Psoas muscle (tissue), 8 donors: ENCODE data around the gene DENND1A. TPM values are rescaled to one million over a fixed set of nuclear protein-coding genes. Genes with fewer than 3 reads are reported as not detected.

Experiments used
- ATAC-seq, 4 donors: fragments of 200-7000 bp; cut with Tn5 transposase; one replicate each; pipeline ENCODE4 v1.9.1; 2020; ENCODE audit warnings: moderate library complexity in 3 of 4, mild to moderate bottlenecking in 2 of 4
- DNase-seq, 2 donors: peaks; one replicate each; pipeline ENCODE4 v3.0.0-alpha.2; 2020
- H3K27ac ChIP-seq: fragments of 200-600 bp; one replicate; pipeline ENCODE4 v1.8.0; 2022
- H3K27me3 ChIP-seq, 3 donors: fragments of 200-600 bp in 1 of 3; one replicate each; pipeline versions ENCODE4 v1.6.1 to v1.8.0; 2013 to 2022; ENCODE audit warnings: low read length in 2 of 3, mild to moderate bottlenecking in 2 of 3, moderate library complexity in 1 of 3; ENCODE audit not compliant: insufficient read depth in 3 of 3
- H3K36me3 ChIP-seq, 2 donors: fragments of 200-600 bp in 1 of 2; one replicate each; pipeline versions ENCODE4 v1.6.1 to v1.8.0; 2013 to 2022; ENCODE audit warnings: low read depth in 1 of 2, mild to moderate bottlenecking in 1 of 2, moderate library complexity in 1 of 2; ENCODE audit not compliant: insufficient read depth in 1 of 2
- H3K4me1 ChIP-seq: fragments of 200-600 bp; one replicate; pipeline ENCODE4 v1.8.0; 2022
- H3K4me3 ChIP-seq: fragments of 200-600 bp; one replicate; pipeline ENCODE4 v1.8.0; 2022; ENCODE audit warnings: mild to moderate bottlenecking
- H3K9me3 ChIP-seq: fragments of 200-600 bp; one replicate; pipeline ENCODE4 v1.8.0; 2022
- CTCF ChIP-seq: fragments of 200-600 bp; IDR thresholded peaks from one replicate; pipeline ENCODE4 v1.8.0; 2022; ENCODE audit warnings: antibody characterized with exemption
- WGBS, 3 donors: extraction: QIAGEN DNeasy Blood & Tissue Kit; methylation state at CpG; one replicate each; pipeline versions ENCODE4 v1.1.6 to v1.1.7; 2013; 5-methylcytosine and 5-hydroxymethylcytosine counted together
- intact Hi-C, 2 donors: fragments of 100-400 bp; cut with DNase I; formaldehyde crosslinking; loops; one replicate each; pipeline versions ENCODE4 v1.11.0 to v1.14.2; 2022
- polyA plus RNA-seq, 3 donors: library from polyadenylated mRNA; stranded (reverse); fragments of 200-250 nt; gene quantifications; one replicate each; pipeline ENCODE4 v1.2.3, GENCODE V29; 2013
- total RNA-seq, 4 donors: library from RNA; stranded (reverse); fragmentation: NEBNext Ultra II Directional in 2 of 4; extraction: Animal tissue kit (Norgen Biotek cat#: 25700) in 2 of 4; gene quantifications; one replicate each; pipeline versions ENCODE4 v1.2.1 to v1.2.4, GENCODE V29; 2021 to 2023
- donor health status: healthy with polysubstance abuse.
- donor health status: DM: no; HTN: no; CAD: no; lungs with moderate emphysema.
- donor health status: Bipolar disorder and iron deficiency.
- donor health status: healthy.
- donor health status: DM: yes; HTN: yes; CAD: no.
- donor health status: DM: no; HTN: no; CAD: no.
- donor health status: DM: no; HTN: no; CAD: no.
- donor health status: DM: yes; HTN: yes; CAD: no.

DENND1A gene
- total and polyA plus RNA-seq, 7 donors = 6.1 to 17.3 (median 13.9) TPM

GRCh38 chr9:123422635-123423310 is 507.2 kb downstream of the DENND1A start:
- Histone ChIP-seq H3K36me3 (peaks cover 0 to 18% of the 10 kb centered on the region in 2 donors), H3K4me1 (no peaks in the 10 kb centered on the region), H3K27me3 (no peaks in the 10 kb centered on the region), H3K27ac (no peak overlapping the region), H3K4me3 (no peak overlapping the region), H3K9me3 (no peaks in the 10 kb centered on the region)
- 90 to 92% (median 92%) methylated on average over 21 of the region's 21 CpGs for WGBS, 3 donors
- ATAC-seq (no peak), DNase-seq (no peak)
- intact Hi-C loops = no loop called here
- no peak for TF ChIP-seq CTCF

- ATAC-seq = no peak
- Histone ChIP-seq H3K9me3 (no peaks in the 10 kb centered on the region), H3K4me1 (no peaks in the 10 kb centered on the region), H3K36me3 (peaks cover 0 to 19% of the 10 kb centered on the region in 2 donors), H3K27me3 (no peaks in the 10 kb centered on the region), H3K27ac (no peak overlapping the region), H3K4me3 (no peak overlapping the region)
- 90 to 93% (median 92%) methylated on average over 8 of the region's 8 CpGs for WGBS, 3 donors
- intact Hi-C loops = no loop called here
- no peak for DNase-seq
- no peak for TF ChIP-seq CTCF
Observed at GRCh38 chr9:123421801-123422455, 508.0 kb downstream of the DENND1A start.

- TF ChIP-seq CTCF = no peak
- H3K9me3 ChIP-seq = no peaks in the 10 kb centered on the region
- no peaks in the 10 kb centered on the region for H3K27me3 ChIP-seq
- peaks cover 0 to 25% of the 10 kb centered on the region in 2 donors for H3K36me3 ChIP-seq
- DNase-seq = no peak
- no peak overlapping the region for H3K27ac ChIP-seq
- no peaks in the 10 kb centered on the region for H3K4me1 ChIP-seq
- no peak for ATAC-seq
- intact Hi-C loops = no loop called here
- H3K4me3 ChIP-seq = no peak overlapping the region
- 88 to 91% (median 89%) methylated on average over 11 to 13 of the region's 13 CpGs for WGBS, 3 donors
Observed at GRCh38 chr9:123421186-123421585, 508.7 kb downstream of the DENND1A start.

- DNase-seq (no peak), ATAC-seq (no peak)
- H3K36me3 ChIP-seq = peaks cover 0 to 25% of the 10 kb centered on the region in 2 donors
- no peaks in the 10 kb centered on the region for H3K4me1 ChIP-seq
- no peak overlapping the region for H3K27ac ChIP-seq
- WGBS, 3 donors = 76 to 82% (median 80%) methylated on average over 15 to 17 of the region's 17 CpGs
- H3K27me3 ChIP-seq = no peaks in the 10 kb centered on the region
- intact Hi-C loops = no loop called here
- no peak overlapping the region for H3K4me3 ChIP-seq
- H3K9me3 ChIP-seq = no peaks in the 10 kb centered on the region
- no peak for TF ChIP-seq CTCF
Observed at GRCh38 chr9:123420592-123421111, 509.3 kb downstream of the DENND1A start.
